Measurements from ENCODE around the gene LMX1B.

LMX1B gene

DNA sequence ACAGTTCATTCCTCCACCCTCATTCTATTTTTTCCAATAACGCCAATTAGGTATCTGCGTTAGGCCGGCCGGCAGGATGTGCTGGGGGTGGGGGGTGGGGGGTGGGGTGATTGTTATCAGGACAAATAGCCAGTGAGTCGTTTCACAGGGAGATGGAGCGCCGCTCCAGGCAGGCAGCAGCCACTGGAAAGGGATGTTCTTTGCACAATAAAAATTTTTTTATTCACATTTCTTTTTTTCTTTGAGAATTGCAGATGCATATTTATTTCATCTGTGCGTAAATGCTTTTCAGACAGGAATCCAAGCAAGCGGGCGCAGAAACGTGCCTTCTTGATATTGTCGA is 4.1 kb downstream of the LMX1B start:
- no peak for DNase-seq (ENCODE audit: low read depth in 2 of 2)

DNA sequence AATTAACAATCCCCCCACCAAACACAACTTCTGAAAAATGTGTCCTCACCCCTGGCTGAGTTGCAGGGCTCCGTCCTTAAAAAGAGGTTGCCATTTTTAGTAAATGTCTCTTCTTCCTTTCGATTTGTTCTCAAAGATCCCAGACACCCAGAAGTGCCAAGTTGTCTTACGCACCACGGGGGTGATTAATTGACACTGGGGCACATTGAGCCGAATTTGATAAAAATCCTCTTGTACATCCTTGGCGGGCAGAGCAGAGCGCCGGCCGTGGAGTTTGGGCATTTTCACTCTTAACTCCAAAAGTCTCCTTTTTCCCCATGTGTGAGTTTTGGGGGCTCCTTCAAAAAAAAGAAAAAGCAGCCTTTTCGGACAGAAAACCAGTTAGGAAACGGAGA is 4.5 kb downstream of the LMX1B start:
- DNase-seq (ENCODE audit: low read depth in 2 of 2): no peak

DNA sequence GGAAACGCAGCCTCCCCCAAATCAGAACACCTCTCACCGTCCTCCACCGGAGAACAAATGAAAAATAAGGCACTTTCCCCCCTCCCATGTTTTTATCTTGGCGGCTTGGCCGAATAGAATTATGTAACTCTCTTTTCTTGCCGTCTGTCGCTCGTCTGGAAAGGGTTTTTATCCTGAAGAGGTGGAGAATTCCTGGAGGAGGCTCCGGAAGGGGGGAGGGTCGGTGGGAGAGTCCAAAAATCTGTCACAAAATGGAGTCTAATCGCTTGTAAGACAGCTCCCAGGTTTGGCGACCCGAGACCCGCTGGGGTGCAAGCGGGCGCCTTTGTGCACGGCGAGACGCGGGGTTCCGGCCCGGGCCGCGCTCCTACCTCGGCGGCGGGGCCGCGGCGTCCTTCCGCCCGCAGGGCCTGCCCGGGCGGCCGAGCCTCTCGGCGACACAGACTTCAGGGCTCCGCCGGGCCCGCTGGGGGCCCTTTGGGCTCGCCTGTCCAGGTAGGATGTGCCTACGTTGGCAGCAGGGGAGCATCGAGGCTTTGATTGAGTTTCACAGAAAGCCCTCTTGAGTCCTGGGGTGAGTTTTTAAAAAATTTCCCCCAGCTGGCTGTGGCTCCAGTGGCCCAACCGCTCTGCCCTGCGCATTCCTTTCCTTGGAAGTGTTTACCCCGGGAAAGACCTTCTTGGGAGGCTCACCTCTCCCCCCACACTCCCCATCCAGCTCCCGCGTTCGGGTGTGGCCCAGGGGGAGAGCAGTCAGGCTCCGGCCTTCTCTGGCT is 5.0 kb downstream of the LMX1B start:
- DNase-seq (ENCODE audit: low read depth in 2 of 2): no peak

DNA sequence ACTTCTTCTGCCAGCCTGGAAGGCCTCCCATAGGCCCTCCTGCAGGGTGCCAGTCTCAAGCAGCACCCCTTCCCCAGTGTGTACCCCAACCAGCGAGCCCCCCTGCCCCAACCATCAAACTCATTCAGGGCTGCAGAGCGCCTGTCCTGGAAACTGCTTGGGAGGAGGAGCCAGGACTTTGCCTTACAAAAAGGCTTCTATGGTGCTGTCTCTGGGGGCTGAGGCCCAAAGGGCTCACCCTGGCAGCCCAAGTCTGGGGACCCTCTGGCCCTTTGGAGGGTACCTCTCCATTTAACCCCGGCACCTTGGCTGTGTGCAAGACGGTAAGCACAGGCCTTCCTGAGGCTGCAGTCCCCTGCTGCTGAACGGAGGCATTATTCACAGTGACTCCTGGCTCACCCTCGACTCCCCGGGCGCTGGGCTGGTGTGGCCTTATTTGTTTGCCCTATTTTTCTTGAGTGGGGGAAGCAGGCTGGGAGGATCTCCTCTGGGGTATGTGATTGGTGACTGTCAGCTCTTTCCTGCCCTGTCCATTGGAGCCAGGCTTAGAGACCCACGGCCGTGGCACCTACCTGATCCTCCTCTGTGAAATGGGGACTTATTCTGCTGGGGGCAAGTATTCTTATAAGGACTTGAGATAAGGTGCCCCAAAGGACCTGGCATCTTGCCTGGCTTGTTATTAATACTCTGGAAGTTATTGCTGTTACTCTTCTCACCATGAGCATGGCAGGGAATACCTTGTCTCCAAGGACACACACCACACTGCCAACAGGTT is 5.8 kb downstream of the LMX1B start:
- DNase-seq (ENCODE audit: low read depth in 2 of 2): no peak

DNA sequence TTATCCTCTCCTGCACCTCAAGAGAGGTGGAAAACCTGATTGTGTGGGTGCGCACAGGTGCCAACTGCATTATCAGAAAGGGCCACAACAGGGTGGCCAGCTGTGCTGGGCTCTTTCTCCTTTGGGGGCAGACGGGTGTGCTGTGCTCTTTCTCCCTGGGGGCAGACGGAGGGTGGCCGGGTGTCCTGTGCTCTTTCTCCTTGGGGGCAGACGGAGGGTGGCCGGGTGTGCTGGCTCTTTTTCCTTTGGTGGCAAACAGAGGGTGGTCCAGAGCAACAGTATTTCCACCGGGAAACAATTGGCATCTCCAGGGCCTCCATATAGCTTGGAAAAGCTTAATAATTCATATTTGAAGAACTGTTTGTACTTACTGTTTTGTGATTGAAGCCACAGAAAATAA is 6.8 kb downstream of the LMX1B start:
- DNase-seq (ENCODE audit: low read depth in 2 of 2): no peak

DNA sequence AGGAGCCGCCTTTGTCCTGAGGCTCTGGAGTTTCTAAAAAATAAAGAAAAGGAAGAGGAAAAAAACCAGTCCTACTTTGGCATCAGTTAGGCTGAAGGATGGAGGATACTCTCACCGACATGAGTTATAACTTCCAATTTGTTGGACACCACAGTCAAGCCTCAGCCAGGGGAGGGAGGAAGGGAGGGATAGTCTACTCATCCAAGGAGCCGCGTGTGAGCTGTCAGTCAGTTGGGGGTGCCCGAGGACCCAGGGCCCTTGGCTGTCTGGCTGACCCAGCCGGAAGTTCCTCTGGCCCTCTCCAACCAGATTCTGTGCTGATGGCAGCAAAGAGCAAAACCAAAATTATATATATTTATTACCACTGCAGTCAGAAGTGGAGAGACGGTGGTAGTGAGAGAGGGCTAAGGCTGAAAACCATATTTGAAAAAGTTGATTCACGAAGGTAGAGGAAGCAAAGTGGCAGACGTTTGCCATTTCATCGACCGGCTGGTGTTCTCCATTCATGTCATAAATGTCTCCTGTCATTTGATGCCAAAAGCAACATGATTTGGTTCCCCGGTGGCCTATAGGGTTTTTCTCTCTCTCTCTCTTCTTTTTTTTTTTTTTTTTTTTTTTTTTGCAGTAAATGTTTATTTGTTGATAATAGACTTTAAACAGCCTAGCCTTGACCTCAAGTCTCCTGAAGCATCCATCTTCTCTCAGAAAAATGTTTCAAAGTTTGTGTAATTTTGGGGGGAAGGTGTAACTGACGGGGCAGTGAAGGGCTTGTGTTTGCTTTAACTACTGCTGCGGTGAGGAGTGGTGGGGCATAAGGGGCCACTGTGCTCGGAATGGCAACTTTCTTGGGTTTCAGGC is 7.6 kb downstream of the LMX1B start:
- no peak for DNase-seq (ENCODE audit: low read depth in 2 of 2)

DNA sequence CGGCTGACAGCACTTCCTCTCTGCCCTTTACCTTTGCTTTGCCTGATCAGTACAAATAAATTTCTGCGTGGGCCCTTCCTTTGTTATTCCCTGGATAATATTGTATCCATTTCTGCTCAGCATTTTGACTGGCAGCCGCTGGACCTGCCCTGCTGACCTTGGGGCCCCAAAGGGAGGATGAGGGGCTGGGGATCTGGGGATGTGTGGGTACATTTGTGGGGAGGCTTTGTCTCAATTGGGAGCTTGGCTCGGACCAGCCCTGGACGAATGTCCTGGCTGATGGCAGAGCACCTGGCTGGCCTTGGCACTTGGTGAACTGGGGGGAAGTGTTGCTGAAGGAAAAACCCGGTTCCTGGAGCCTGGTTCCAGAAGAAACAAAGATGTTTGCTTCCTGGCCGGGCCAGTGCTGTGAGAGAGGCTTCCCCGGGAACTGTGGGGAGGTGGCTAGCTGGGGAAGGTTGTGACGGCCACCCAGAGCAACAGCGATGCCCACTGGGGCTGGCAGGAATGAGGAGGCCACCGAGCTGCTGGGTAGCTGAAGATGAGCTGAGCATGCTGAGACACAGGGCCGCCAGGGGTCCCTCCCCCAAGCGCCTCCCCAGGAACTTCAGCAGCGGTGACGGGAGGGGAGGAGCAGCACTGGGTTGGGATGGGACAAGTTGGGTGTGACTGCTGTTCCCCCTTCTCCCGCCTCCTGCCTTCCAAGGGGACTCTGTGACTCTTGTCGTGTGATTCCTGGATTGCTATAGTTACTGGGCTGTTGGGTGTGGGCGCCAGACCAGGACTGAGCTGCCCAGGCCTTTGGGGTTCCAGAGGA is 8.4 kb downstream of the LMX1B start:
- no peak for DNase-seq (ENCODE audit: low read depth in 2 of 2)

DNA sequence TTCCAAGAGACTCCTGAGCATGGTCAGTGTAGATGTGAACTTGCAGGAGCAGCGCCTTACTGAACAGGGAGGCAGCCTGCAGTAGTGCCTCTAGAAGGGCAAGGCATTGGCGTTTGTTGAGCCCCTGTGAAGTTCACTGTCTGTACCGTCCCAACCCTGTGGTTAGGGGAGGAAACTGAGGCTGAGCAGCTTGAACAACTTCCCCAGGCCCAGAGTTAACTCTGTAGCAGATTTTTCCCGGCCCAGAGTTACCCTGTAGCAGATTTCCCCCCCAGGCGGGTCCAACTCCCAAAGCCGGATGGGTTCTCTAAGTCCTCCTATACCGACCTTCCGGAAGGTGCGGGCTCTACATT is 9.6 kb downstream of the LMX1B start:
- DNase-seq (ENCODE audit: low read depth in 2 of 2): no peak

DNA sequence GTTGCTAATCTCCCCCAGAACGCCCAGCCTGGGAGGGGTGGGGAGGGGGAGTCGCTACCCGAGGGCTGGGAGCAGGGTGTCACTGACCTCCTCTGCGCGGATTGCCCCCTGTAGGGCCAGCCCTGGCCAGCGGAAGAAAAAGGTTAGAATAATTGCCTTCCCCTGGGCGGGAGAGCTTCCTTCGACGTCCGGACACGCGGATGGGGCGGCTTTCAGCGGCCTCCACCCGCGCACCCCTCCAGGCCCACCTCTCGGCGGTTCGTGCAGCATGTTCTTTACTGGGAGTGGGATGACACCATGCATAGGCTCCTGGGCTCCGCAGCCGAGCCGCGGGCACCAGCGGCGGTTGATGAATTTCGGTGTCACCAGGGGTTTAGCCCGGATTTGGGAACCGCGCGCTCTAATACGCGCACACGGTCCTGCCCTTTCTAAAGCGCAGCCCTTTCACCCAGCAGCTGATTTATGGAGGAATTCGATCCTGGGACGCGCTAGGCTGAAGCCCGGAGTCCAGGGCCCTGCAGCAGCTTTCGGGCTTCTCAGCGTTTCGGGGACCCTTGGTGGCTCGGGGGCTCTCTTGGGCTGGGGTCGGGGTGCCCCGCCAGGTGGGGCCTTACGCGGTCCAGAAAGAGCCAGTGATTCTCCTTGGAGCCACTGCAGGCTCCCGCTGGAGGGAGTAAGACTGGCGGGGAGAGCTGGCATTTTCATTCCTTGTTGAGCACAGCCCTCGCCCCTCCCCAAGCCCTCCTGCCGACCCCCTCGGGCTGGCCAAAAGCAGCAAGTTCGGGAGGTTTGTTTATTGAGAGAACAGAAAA is 10.1 kb downstream of the LMX1B start:
- no peak for DNase-seq (ENCODE audit: low read depth in 2 of 2)

DNA sequence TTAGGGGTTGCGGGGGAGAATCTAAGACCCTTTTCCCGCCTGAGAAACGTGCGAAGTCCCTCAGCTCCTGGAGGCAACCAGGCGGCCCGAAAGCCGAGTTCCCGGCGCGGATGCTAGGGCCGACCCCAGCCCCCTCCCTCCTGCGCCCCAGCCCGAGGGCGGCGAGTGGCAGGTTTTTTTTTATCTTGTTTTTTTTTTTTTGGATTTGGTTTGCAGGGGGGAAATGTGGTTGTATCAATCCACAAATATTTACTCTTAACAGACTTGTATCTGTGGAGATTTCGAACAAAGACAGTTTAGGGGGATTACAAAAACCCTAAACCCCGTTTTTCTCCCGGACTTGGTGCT is 10.7 kb downstream of the LMX1B start:
- no peak for DNase-seq (ENCODE audit: low read depth in 2 of 2)

DNA sequence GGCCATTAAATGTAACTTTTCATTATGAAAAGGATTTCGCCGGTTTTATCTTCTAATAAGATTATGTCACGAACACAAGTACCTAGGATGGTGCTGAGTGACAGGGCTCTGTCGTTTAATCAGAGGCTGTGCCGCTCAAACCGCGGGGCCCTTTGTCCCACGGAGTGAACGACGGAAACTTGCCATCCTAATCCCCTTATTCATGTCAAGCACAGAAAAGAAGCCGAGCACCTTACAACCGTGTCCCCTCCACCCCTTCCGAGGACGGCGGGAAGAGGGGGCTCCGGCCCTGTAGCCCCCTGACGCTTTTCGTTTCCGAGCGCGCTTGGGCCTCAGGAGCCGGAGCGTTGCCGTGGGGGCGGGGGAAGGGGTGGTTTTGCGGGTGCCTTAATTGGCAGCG is 11.2 kb downstream of the LMX1B start:
- no peak for DNase-seq (ENCODE audit: low read depth in 2 of 2)

DNA sequence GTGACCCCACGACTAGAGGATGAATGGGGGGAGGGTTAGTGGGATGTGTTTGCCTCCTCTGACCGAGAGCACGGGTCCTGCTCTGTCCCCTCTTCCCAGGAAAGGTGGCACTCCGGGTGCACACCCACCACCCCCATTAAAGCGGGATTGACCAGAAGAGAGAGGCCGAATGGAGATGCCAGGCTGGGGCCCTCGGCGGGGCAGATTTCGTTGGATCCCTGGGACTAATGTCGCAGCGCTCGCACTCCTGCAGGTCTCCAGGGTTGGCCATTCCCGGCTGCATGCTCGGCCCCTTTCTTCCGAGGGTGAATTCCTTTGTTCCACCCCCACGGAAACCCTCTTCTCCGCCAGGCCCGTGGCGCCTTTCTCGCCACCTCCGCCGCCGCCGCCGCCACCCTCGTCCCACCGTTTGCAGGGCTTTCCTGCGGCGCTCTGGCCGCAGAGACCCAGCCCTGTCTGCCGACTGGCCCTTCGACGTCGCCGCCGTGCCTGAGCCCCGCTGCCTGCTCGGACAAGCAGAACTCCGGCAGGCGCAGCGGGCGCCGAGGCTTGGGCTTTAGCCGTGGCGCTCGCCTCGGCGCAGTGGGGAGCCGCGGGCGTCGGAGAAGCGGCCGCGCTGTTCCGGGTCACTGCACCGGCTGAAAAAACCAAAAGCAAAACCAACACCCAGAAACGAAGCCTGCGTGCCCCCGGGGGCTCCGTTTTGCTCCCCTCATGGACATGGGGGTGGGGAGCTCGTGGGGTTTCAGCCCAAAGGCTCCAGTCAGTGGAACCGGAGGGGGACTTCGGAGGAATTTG is 11.8 kb downstream of the LMX1B start:
- no peak for DNase-seq (ENCODE audit: low read depth in 2 of 2)

DNA sequence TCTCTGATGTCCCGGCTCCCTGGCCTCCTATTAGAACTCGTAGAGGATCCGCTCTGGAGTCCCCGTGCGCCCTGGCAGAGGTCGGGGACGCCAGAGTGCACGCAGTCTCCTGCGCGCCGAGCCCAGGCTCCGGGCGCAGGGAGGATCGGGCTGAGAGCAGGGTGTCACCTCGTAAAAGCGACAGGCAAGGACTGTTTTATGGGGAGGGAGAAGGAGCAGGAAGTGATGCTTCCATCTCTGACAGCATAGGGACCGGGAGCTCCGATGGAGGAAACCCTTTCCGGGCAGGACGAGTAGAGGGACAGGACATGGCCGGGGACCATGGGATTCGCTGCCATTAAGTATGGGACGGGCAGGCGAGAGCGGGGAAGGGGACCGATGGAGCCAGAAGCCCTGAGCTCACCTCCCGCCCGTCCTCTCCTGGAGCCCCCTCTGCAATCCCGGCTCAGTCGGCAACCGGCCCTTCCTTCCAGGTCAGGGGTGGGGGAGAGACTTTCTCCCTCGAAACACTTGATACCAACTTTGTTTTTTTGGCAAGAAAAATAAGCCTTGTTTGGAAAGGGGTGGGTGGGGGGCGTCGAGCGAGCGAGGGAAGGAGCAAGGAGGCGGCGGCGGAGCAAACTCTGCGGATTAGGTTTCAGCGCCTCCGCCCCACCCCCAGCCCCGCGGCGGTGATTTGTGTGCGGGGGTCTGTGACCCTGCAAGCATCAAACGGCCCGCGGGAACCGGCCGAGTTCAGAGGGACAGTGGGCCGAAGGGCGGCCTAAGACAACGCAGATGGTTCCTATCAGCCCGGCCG is 12.6 kb downstream of the LMX1B start:
- DNase-seq (ENCODE audit: low read depth in 2 of 2): no peak

DNA sequence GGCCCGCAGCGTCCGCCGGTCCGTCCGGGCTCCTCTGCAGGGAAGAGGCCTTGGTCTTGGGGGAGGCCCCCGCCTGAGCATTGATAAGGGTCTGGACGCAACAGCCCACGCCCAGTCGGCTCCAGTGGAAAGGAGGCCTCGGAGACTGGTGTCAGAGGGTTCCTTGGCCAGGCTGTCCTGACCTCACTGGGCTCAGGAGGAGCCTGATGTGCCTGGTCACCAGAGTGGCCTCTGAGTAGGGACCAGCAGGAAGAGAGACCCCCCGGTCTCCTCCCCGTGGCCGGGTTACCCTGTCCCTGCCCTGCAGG is 13.2 kb downstream of the LMX1B start:
- DNase-seq (ENCODE audit: low read depth in 2 of 2): no peak

DNA sequence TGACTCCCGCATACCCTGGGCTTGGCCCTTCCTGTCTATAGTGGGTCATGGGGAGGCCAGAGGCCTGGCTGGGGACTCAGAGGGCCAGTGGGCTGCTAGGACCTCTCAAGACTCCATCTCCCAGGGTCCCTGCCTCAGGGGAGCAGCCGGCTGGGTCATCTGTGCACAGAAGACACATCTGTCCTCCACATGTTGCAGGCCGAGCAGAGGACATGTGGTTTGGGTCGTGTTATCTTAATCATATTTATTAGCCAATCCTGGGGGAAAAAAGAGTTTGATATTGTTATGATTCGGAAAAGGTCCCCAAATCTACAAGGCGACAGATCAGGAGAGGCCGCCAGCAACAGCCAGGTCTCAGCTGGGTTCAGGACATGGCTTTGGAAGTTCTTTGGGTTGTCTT is 14.4 kb downstream of the LMX1B start:
- no peak for DNase-seq (ENCODE audit: low read depth in 2 of 2)

DNA sequence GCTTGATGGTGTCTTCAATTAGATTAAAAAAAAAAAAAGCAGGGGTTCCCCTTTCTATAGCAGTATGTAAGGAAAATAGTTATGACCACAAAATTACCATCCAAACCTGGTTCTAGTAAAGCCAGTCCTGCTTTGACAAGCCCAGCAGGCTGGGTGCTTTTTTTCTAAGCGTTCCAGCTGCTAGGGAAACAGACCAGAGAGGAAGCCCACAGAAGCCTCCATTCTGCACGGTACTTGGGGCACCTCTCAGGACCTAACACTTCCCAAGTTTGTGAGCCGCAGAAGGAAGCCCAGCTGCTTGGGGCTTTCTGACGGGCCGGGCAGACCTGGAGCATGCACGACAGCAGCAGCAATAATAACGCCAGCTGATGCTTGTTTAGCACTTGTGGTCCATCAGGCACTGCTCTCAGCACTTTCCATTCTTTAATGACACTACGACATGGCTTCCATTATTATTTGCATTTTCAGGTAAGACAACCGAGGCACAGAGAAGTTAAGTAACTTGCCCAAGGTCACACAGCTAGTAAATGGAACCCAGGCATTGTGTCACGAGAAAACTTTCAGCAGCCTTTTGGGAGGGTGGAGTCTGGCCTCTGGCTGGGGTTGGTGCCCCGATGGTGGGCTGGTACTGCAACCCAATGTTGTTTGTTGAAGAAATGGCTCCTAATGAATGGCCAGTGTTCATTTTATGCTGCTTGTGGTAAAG is 15.4 kb downstream of the LMX1B start:
- DNase-seq (ENCODE audit: low read depth in 2 of 2): no peak

DNA sequence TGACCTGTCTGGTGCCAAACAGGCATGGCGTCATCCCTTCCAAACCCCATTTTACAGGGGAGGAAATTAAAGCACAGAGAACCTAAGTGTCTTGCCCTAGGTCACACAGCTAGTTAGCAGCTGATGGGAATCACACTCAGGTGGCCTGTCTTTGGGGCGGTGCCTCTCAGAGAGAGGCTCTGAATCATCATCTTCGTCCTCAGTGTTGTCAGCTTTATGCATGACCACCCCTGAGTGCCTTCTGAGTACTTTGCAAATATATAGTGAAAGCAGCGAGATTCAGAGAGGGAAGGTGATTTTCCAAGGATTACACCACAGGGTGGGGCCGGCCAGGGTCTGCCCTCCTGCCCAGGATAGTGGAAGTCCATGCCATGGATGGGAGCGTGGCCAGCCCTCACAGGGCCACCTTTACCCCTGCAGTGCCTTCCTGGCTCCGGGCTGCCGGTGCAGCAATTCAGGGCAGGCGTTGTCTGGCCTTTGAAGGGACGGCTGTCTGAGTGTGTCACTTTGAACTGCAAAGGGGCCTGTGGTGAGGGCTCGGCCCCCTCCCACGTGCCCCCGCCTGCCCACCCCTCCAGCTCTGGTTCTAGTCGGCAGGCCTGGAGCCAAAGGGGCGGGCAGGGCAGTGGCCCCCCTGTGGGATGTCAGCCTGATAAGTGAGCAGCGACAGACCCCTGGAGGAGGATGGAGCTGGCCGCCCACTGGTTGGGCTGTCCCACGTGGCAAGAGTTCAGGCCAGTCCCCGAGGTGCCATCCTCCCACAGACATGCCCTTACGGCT is 16.9 kb downstream of the LMX1B start:
- DNase-seq (ENCODE audit: low read depth in 2 of 2): no peak

DNA sequence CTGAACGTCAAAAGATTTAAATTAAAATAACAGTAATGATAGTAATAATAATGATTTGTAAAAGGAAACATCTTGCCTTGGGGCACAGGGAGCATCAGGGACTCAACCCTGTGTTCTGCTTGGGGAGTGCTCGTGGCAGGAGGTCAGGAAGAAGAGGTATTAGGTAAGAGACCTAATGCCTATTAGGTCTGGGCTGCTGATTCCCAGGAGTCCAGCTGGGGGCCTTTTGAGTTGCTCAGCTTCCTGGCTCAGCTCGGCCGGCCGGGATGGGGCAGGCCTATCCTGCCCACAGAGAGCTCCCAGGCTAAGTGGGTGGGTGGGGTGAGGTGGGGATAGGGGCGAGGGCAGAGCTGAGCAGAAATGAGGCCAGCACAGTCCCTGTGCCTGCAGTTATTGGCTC is 17.5 kb downstream of the LMX1B start:
- no peak for DNase-seq (ENCODE audit: low read depth in 2 of 2)

All from stimulated activated CD8-positive, alpha-beta memory T cell treated with anti-CD3 and anti-CD28 coated beads, Interleukin-15, amount 100 ng/mL, for 4 hours (primary cell).